GM12892 (cell line): ENCODE results near the gene SFTPA2.

Experiments used
- POLR2A ChIP-seq: IDR thresholded peaks from 2 replicates; pipeline ENCODE4 v1.6.1; 2011; ENCODE audit warnings: low read depth, low read length, control low read depth
- POLR2AphosphoS5 ChIP-seq: IDR thresholded peaks from 2 replicates; pipeline ENCODE4 v1.6.1; 2011; ENCODE audit warnings: low read depth, low read length, control low read depth
- TAF1 ChIP-seq: IDR thresholded peaks from 2 replicates; pipeline ENCODE4 v1.6.1; 2011; ENCODE audit warnings: low read depth, mild to moderate bottlenecking, control low read depth, low read length, borderline replicate concordance

DNA sequence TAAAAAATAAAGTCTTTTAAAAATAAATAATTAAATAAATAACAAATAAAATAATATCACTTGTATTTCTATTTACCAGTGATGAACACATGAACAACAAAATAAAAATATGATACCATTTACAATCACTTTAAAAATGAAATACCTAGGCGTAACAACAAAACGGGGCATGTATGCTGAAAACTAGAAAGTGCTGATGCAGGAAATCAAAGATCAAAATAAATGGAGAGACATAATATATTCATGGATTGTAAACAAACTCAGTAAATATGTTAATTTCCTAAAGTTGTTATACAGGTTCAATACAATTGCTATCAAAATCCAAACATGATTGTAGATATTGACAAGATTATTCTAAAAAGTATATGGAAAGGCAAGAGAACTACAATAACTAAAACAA lies 19.2 kb upstream of the SFTPA2 start:
- TF ChIP-seq POLR2AphosphoS5 (no peak), POLR2A (no peak), TAF1 (no peak)
